HepG2 (cell line): ENCODE data around the gene UCKL1. TPM values are rescaled to one million over a fixed set of nuclear protein-coding genes. Genes with fewer than 3 reads are reported as not detected.

Experiments
- FOXP1 ChIP-seq, 2 experiments: fragments of 450-650 bp in 1 of 2; IDR thresholded peaks; 2 replicates each; pipeline ENCODE4 v1.6.1; 2017 to 2018; ENCODE audit warnings: antibody characterized with exemption in 1 of 2
- KDM1A ChIP-seq: IDR thresholded peaks from 2 replicates; pipeline ENCODE4 v1.6.1; 2016; ENCODE audit warnings: missing compliant biosample characterization
- MAX ChIP-seq: IDR thresholded peaks from 2 replicates; pipeline ENCODE4 v1.6.1; 2012; ENCODE audit warnings: inconsistent platforms
- MYNN ChIP-seq: sonication (generic); formaldehyde crosslinking; IDR thresholded peaks from 2 replicates; pipeline ENCODE4 v1.4.0; 2020; ENCODE audit warnings: mild to moderate bottlenecking, low read depth, missing genetic modification reagents
- NCOR1 ChIP-seq: fragments of 200-600 bp; sonication (generic); IDR thresholded peaks from 2 replicates; pipeline ENCODE4 v1.7.0; 2017; ENCODE audit warnings: antibody characterized with exemption, low read length, borderline replicate concordance
- NR2C2 ChIP-seq: sonication (generic); formaldehyde crosslinking; IDR thresholded peaks from 2 replicates; pipeline ENCODE4 v1.4.0; 2020; ENCODE audit warnings: missing genetic modification reagents, mild to moderate bottlenecking, moderate library complexity, borderline replicate concordance
- ONECUT2 ChIP-seq: sonication (generic); formaldehyde crosslinking; IDR thresholded peaks from 2 replicates; pipeline ENCODE4 v1.4.0; 2020; ENCODE audit warnings: missing genetic modification reagents
- PHB2 ChIP-seq: fragments of 450-650 bp; IDR thresholded peaks from 2 replicates; pipeline ENCODE4 v1.6.1; 2018; ENCODE audit not compliant: partially characterized antibody
- REST ChIP-seq, 2 experiments: IDR thresholded peaks; 2 replicates each; pipeline ENCODE4 v1.6.1; 2011 to 2012; ENCODE audit warnings: low read length in 2 of 2, borderline replicate concordance in 1 of 2, low read depth in 1 of 2, mild to moderate bottlenecking in 1 of 2, moderate library complexity in 1 of 2
- SOX6 ChIP-seq, 2 experiments: fragments of 450-650 bp in 1 of 2; sonication (generic) in 1 of 2; formaldehyde crosslinking in 1 of 2; IDR thresholded peaks; 2 replicates each; pipeline versions ENCODE4 v1.4.0 to v1.6.1; 2017 to 2020; ENCODE audit warnings: antibody characterized with exemption in 1 of 2, mild to moderate bottlenecking in 1 of 2, missing genetic modification reagents in 1 of 2
- TCF12 ChIP-seq, 2 experiments: fragments of 450-650 bp in 1 of 2; sonication (generic) in 1 of 2; formaldehyde crosslinking in 1 of 2; IDR thresholded peaks; 2 replicates each; pipeline versions ENCODE4 v1.6.1 to v1.8.0; 2017 to 2022; ENCODE audit warnings: antibody characterized with exemption in 1 of 2, mild to moderate bottlenecking in 1 of 2, missing genetic modification reagents in 1 of 2, moderate library complexity in 1 of 2
- TFDP2 ChIP-seq: sonication (generic); formaldehyde crosslinking; IDR thresholded peaks from 2 replicates; pipeline ENCODE4 v1.4.0; 2020; ENCODE audit warnings: missing genetic modification reagents
- YEATS4 ChIP-seq: sonication (generic); formaldehyde crosslinking; IDR thresholded peaks from 2 replicates; pipeline ENCODE4 v1.4.0; 2020; ENCODE audit warnings: missing genetic modification reagents, borderline replicate concordance
- ZBTB20 ChIP-seq: sonication (generic); formaldehyde crosslinking; IDR thresholded peaks from 2 replicates; pipeline ENCODE4 v1.8.1; 2023; ENCODE audit warnings: missing genetic modification reagents, low read depth, mild to moderate bottlenecking, borderline replicate concordance
- ZMAT3 ChIP-seq: sonication (generic); formaldehyde crosslinking; conservative IDR thresholded peaks from 2 replicates; pipeline ENCODE4 v1.7.0; 2021; ENCODE audit warnings: missing genetic modification reagents
- ZNF350 ChIP-seq: sonication (generic); formaldehyde crosslinking; IDR thresholded peaks from 2 replicates; pipeline ENCODE4 v1.4.0; 2020; ENCODE audit warnings: mild to moderate bottlenecking, low read depth, missing genetic modification reagents, borderline replicate concordance
- ZNF800 ChIP-seq: sonication (generic); formaldehyde crosslinking; IDR thresholded peaks from 2 replicates; pipeline ENCODE4 v1.4.0; 2020; ENCODE audit warnings: missing genetic modification reagents
- polyA plus RNA-seq, 8 experiments: library from polyadenylated mRNA; depleted of rRNA in 3 of 8; stranded (reverse) in 7 of 8; unstranded in 1 of 8; fragments of >200 nt; fragmentation: Illumina TruSeq in 4 of 8; extraction: Trizol in 4 of 8; gene quantifications; 2 replicates each; pipeline versions ENCODE4 v1.2.1 to v1.2.3, GENCODE V29; 2011 to 2016; ENCODE audit warnings: low read depth in 4 of 8, missing spikeins in 1 of 8, mixed read lengths in 1 of 8; ENCODE audit not compliant: insufficient read depth in 1 of 8
- total RNA-seq, 5 experiments: library from RNA; depleted of rRNA; stranded (reverse); fragments of >200 nt; fragmentation: Illumina TruSeq; extraction: Trizol; gene quantifications; 2 replicates each; pipeline ENCODE4 v1.2.3, GENCODE V29; 2016; ENCODE audit warnings: low read depth in 1 of 5

Gene UCKL1
- total and polyA plus RNA-seq, 2 of the 13 experiments (the other 11 are each of a cell fraction or from before 2014, with no cell fraction given): 50.2 to 126 TPM

- TF ChIP-seq FOXP1 (IDR thresholded peaks at IDR 0.05) (no peak), FOXP1 (CRISPR knock-in tag; IDR thresholded peaks at IDR 0.05) (no peak), TFDP2 (CRISPR knock-in tag) (peak; percentile 54; the same call in 1 of the 2 replicates), ONECUT2 (CRISPR knock-in tag) (no peak), NCOR1 (no peak), NR2C2 (CRISPR knock-in tag) (peak; percentile 42; the same call in 1 of the 2 replicates), SOX6 (IDR thresholded peaks at IDR 0.05) (no peak), SOX6 (CRISPR knock-in tag; IDR thresholded peaks at IDR 0.05) (peak; percentile 62; the same call in 1 of the 2 replicates), PHB2 (no peak), REST (IDR thresholded peaks at IDR 0.05; ENCODE audit: borderline replicate concordance in 1 of 2, low read depth in 1 of 2, low read length in 2 of 2) (no peak), ZNF350 (CRISPR knock-in tag) (peak; percentile 57; the same call in 1 of the 2 replicates), ZBTB20 (CRISPR knock-in tag) (no peak; the same call in 1 of the 2 replicates), ZMAT3 (CRISPR knock-in tag) (peak; percentile 54; the same call in 1 of the 2 replicates), MAX (peak; percentile 86), YEATS4 (CRISPR knock-in tag) (peak; percentile 66; the same call in 1 of the 2 replicates), MYNN (CRISPR knock-in tag) (peak; percentile 84; the same call in 1 of the 2 replicates), TCF12 (IDR thresholded peaks at IDR 0.05) (no peak), TCF12 (CRISPR knock-in tag; IDR thresholded peaks at IDR 0.05) (no peak; the same call in 1 of the 2 replicates), ZNF800 (CRISPR knock-in tag) (no peak), KDM1A (CRISPR knock-in tag) (peak; percentile 85; the same call in 1 of the 2 replicates)
Observed at GRCh38 chr20:63894358-63895201, 61.6 kb downstream of the UCKL1 start, which contains the start of gene DNAJC5 (continued).
